Measurements from ENCODE around the gene ARSG. TPM values are rescaled to one million over a fixed set of nuclear protein-coding genes. Genes with fewer than 3 reads are reported as not detected.

Gene ARSG
- total RNA-seq, 1 donor from 2014 or later, result 7.4 TPM

- TF ChIP-seq, protein P1, sequence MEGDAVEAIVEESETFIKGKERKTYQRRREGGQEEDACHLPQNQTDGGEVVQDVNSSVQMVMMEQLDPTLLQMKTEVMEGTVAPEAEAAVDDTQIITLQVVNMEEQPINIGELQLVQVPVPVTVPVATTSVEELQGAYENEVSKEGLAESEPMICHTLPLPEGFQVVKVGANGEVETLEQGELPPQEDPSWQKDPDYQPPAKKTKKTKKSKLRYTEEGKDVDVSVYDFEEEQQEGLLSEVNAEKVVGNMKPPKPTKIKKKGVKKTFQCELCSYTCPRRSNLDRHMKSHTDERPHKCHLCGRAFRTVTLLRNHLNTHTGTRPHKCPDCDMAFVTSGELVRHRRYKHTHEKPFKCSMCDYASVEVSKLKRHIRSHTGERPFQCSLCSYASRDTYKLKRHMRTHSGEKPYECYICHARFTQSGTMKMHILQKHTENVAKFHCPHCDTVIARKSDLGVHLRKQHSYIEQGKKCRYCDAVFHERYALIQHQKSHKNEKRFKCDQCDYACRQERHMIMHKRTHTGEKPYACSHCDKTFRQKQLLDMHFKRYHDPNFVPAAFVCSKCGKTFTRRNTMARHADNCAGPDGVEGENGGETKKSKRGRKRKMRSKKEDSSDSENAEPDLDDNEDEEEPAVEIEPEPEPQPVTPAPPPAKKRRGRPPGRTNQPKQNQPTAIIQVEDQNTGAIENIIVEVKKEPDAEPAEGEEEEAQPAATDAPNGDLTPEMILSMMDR (IDR thresholded peaks at IDR 0.05), result no peak
- no peaks in the 10 kb centered on the region for H3K27me3 Mint-ChIP-seq (ENCODE audit: low read depth)
- peak overlapping the region; percentile 56 for H3K4me3 Mint-ChIP-seq (ENCODE audit: unreplicated experiment)
- no peaks in the 10 kb centered on the region for H3K36me3 Mint-ChIP-seq (ENCODE audit: low read depth)
- peak overlapping the region; percentile 96 for H3K27ac Mint-ChIP-seq (ENCODE audit: unreplicated experiment)
- H3K4me1 Mint-ChIP-seq (ENCODE audit: low read depth), result peaks cover 16% of the 10 kb centered on the region
- no peak for DNase-seq (ENCODE audit: low spot score)
- no peaks in the 10 kb centered on the region for H3K9me3 Mint-ChIP-seq (ENCODE audit: low read depth)
Observed at GRCh38 chr17:68377771-68378267, 86.5 kb downstream of the ARSG start.

GRCh38 chr17:68378268-68379176 is 87.2 kb downstream of the ARSG start:
- H3K4me3 Mint-ChIP-seq (ENCODE audit: unreplicated experiment), result peak overlapping the region; percentile 56
- no peak for DNase-seq (ENCODE audit: low spot score)
- no peaks in the 10 kb centered on the region for H3K9me3 Mint-ChIP-seq (ENCODE audit: low read depth)

DNA sequence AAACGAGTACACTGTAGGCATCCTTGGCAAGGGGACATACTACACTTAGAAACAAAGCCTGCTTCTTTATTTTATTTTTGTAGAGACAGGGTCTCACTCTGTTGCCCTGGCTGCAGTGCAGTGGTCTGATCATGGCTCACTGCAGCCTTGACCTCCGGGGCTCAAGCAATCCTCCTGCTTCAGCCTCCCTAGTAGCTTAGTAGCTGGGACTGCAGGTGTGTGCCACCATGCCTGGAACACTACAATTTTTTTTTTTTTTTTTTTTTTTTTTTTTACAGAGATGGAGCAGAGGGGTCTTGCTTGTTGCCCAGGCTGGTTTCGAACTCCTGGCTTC is 87.8 kb downstream of the ARSG start:
- Mint-ChIP-seq H3K4me1 (ENCODE audit: low read depth) (peaks cover 26% of the 10 kb centered on the region), H3K36me3 (ENCODE audit: low read depth) (no peaks in the 10 kb centered on the region), H3K27me3 (ENCODE audit: low read depth) (no peaks in the 10 kb centered on the region), H3K27ac (ENCODE audit: unreplicated experiment) (no peak overlapping the region), H3K4me3 (ENCODE audit: unreplicated experiment) (no peak overlapping the region), H3K9me3 (ENCODE audit: low read depth) (no peaks in the 10 kb centered on the region)
- no peak for DNase-seq (ENCODE audit: low spot score)
- TF ChIP-seq, protein P1 (IDR thresholded peaks at IDR 0.05), result no peak

More at GRCh38 chr17:68378268-68379176, 87.2 kb downstream of the ARSG start:
- TF ChIP-seq, protein P1 (IDR thresholded peaks at IDR 0.05), result no peak
- H3K27me3 Mint-ChIP-seq (ENCODE audit: low read depth), result no peaks in the 10 kb centered on the region
- peaks cover 20% of the 10 kb centered on the region for H3K4me1 Mint-ChIP-seq (ENCODE audit: low read depth)
- peak overlapping the region; percentile 96 for H3K27ac Mint-ChIP-seq (ENCODE audit: unreplicated experiment)
- no peaks in the 10 kb centered on the region for H3K36me3 Mint-ChIP-seq (ENCODE audit: low read depth)

DNA sequence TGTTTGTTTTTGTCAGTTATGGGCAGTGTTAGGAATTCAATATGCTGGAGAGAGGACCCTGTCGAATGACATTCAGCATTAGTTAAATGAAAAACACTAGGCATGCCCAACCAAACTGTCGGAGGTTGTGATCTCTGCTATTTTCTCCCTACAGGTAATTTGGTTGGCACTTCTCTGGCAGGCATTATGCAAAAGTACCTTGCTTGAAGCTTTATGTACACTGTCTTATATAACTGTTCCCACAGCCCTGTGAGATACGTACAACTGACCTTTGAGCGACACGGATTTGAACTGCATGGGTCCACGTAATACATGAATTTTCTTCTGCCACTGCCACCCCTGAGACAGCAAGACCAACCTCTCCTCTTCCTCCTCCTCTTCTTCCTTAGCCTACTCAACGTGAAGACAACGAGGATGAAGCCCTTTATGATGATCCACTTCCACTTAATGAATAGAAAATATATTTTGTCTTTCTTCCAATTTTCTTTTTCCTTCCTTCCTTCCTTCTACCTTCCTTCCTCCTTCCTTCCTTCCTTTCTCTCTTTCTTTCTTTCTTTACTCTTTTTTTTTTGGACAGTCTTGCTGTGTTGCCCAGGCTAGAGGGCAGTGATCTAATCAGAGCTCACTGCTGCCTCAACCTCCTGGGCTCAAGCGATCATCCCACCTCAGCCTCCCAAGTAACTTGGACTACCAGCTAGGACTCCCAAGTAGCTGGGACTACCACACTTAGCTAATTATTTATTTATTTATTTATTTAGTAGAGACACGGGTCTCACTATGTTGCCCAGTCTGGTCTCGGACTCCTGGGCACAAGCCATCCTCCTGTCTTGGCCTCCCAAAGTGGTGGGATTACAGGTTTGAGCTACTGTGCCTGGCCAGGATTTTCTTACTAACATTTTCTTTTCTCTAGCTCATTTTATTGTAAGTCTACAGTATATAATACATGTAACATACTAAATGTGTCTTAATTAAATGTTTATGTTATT is 88.7 kb downstream of the ARSG start:
- H3K27me3 Mint-ChIP-seq (ENCODE audit: low read depth), result no peaks in the 10 kb centered on the region
- H3K4me3 Mint-ChIP-seq (ENCODE audit: unreplicated experiment), result no peak overlapping the region
- H3K9me3 Mint-ChIP-seq (ENCODE audit: low read depth), result no peaks in the 10 kb centered on the region
- TF ChIP-seq, protein P1 (IDR thresholded peaks at IDR 0.05), result no peak
- H3K27ac Mint-ChIP-seq (ENCODE audit: unreplicated experiment), result no peak overlapping the region
- H3K36me3 Mint-ChIP-seq (ENCODE audit: low read depth), result no peaks in the 10 kb centered on the region
- DNase-seq (ENCODE audit: low spot score), result peak; percentile 4
- peaks cover 31% of the 10 kb centered on the region for H3K4me1 Mint-ChIP-seq (ENCODE audit: low read depth)

Measured in chondrocyte (in vitro differentiated cells).